WTC11 (cell line): ENCODE results near the gene HRH1. TPM values are rescaled to one million over a fixed set of nuclear protein-coding genes. Genes with fewer than 3 reads are reported as not detected.

Experiments
- ATAC-seq: fragments of 200-7000 bp; cut with Tn5 transposase; 2 replicates; pipeline ENCODE4 v1.10.0; 2021; ENCODE audit warnings: mild to moderate bottlenecking, moderate library complexity
- CTCF ChIA-PET: fragments of 300-600 bp; sonication (Branson Sonifier 250); formaldehyde crosslinking; loops from one replicate; lab custom pipeline; 2021; ENCODE audit warnings: antibody characterized with exemption; lab: Charles Lee
- POLR2A ChIA-PET: fragments of 350-600 bp; sonication (Branson Sonifier 250); formaldehyde crosslinking; loops from one replicate; lab custom pipeline; 2021; ENCODE audit warnings: antibody characterized with exemption; lab: Charles Lee
- DNase-seq: peaks from one replicate; pipeline ENCODE4 v3.0.0; 2021; ENCODE audit warnings: low spot score
- H3K27ac Mint-ChIP-seq: 2 replicates; pipeline ENCODE4 v1.8.0; 2021; ENCODE audit warnings: mixed read lengths
- H3K27me3 Mint-ChIP-seq: 2 replicates; pipeline ENCODE4 v1.8.0; 2021; ENCODE audit warnings: low read depth, mild to moderate bottlenecking, moderate library complexity, mixed read lengths
- H3K36me3 Mint-ChIP-seq: 2 replicates; pipeline ENCODE4 v1.8.0; 2021; ENCODE audit warnings: mixed read lengths
- H3K4me1 Mint-ChIP-seq: 2 replicates; pipeline ENCODE4 v1.8.0; 2022; ENCODE audit warnings: mixed read lengths
- H3K4me3 Mint-ChIP-seq: 2 replicates; pipeline ENCODE4 v1.8.0; 2021; ENCODE audit warnings: mild to moderate bottlenecking, moderate library complexity, mixed read lengths
- H3K9me3 Mint-ChIP-seq: 2 replicates; pipeline ENCODE4 v1.8.0; 2021; ENCODE audit warnings: mixed read lengths
- CBFB ChIP-seq: sonication (generic); formaldehyde crosslinking; IDR thresholded peaks from 2 replicates; pipeline ENCODE4 v1.8.1; 2022; ENCODE audit warnings: mild to moderate bottlenecking, low read depth, missing genetic modification reagents
- ELF4 ChIP-seq: sonication (generic); formaldehyde crosslinking; IDR thresholded peaks from 2 replicates; pipeline ENCODE4 v1.8.1; 2022; ENCODE audit warnings: low read depth, mild to moderate bottlenecking, moderate library complexity, missing genetic modification reagents
- ESRRA ChIP-seq: sonication (generic); formaldehyde crosslinking; IDR thresholded peaks from 2 replicates; pipeline ENCODE4 v1.8.1; 2022; ENCODE audit warnings: mild to moderate bottlenecking, missing genetic modification reagents, borderline replicate concordance
- ETV6 ChIP-seq: sonication (generic); formaldehyde crosslinking; IDR thresholded peaks from 2 replicates; pipeline ENCODE4 v1.8.1; 2022; ENCODE audit warnings: mild to moderate bottlenecking, missing genetic modification reagents
- FOXP1 ChIP-seq: sonication (generic); formaldehyde crosslinking; IDR thresholded peaks from 2 replicates; pipeline ENCODE4 v1.8.0; 2022; ENCODE audit warnings: missing genetic modification reagents, mild to moderate bottlenecking, moderate library complexity, borderline replicate concordance
- GRHL2 ChIP-seq: fragments of 250-450 bp; sonication (Bioruptor Pico); IDR thresholded peaks from 2 replicates; pipeline ENCODE4 v1.8.0; 2022; ENCODE audit warnings: mild to moderate bottlenecking, moderate library complexity; ENCODE audit not compliant: insufficient replicate concordance, severe bottlenecking
- JUN ChIP-seq: sonication (generic); formaldehyde crosslinking; IDR thresholded peaks from 2 replicates; pipeline ENCODE4 v1.8.0; 2023; ENCODE audit warnings: mild to moderate bottlenecking, missing genetic modification reagents
- SMAD3 ChIP-seq: sonication (generic); formaldehyde crosslinking; IDR thresholded peaks from 2 replicates; pipeline ENCODE4 v1.8.0; 2022; ENCODE audit warnings: missing genetic modification reagents, mild to moderate bottlenecking, borderline replicate concordance
- TCF7 ChIP-seq: sonication (generic); formaldehyde crosslinking; IDR thresholded peaks from 2 replicates; pipeline ENCODE4 v1.8.0; 2022; ENCODE audit warnings: mild to moderate bottlenecking, low read depth, missing genetic modification reagents, moderate library complexity
- TEAD1 ChIP-seq: sonication (generic); formaldehyde crosslinking; IDR thresholded peaks from 2 replicates; pipeline ENCODE4 v1.8.0; 2022; ENCODE audit warnings: mild to moderate bottlenecking, missing genetic modification reagents
- TEAD4 ChIP-seq: sonication (generic); formaldehyde crosslinking; IDR thresholded peaks from 2 replicates; pipeline ENCODE4 v1.8.0; 2022; ENCODE audit warnings: mild to moderate bottlenecking, missing genetic modification reagents
- ZNF219 ChIP-seq: sonication (generic); formaldehyde crosslinking; IDR thresholded peaks from 2 replicates; pipeline ENCODE4 v1.8.0; 2023; ENCODE audit warnings: missing genetic modification reagents, mild to moderate bottlenecking, borderline replicate concordance
- ZNF232 ChIP-seq: sonication (generic); formaldehyde crosslinking; IDR thresholded peaks from 2 replicates; pipeline ENCODE4 v1.8.0; 2022; ENCODE audit warnings: mild to moderate bottlenecking, missing genetic modification reagents
- ZNF263 ChIP-seq: sonication (generic); formaldehyde crosslinking; IDR thresholded peaks from 2 replicates; pipeline ENCODE4 v1.8.1; 2022; ENCODE audit warnings: low read depth, mild to moderate bottlenecking, moderate library complexity, missing genetic modification reagents
- total RNA-seq: library from RNA; stranded (reverse); gene quantifications from 3 replicates; pipeline ENCODE4 v1.2.3, GENCODE V29; 2021
- TF ChIP-seq, protein P1 (sequence below): sonication (generic); formaldehyde crosslinking; IDR thresholded peaks from 2 replicates; pipeline ENCODE4 v1.8.0; 2023; ENCODE audit warnings: missing genetic modification reagents, mild to moderate bottlenecking, borderline replicate concordance
- TF ChIP-seq, protein P2 (sequence below): sonication (generic); formaldehyde crosslinking; IDR thresholded peaks from 2 replicates; pipeline ENCODE4 v1.8.1; 2023; ENCODE audit warnings: mild to moderate bottlenecking, missing genetic modification reagents, moderate library complexity
- TF ChIP-seq, protein P3 (sequence below): fragments of 200-600 bp; IDR thresholded peaks from 2 replicates; pipeline ENCODE4 v1.8.0; 2022; ENCODE audit warnings: antibody characterized with exemption
- TF ChIP-seq, protein P4 (sequence below): fragments of 250-450 bp; sonication (Bioruptor Pico); IDR thresholded peaks from 2 replicates; pipeline ENCODE4 v1.9.0; 2021; ENCODE audit warnings: moderate library complexity, mild to moderate bottlenecking, inconsistent platforms, borderline replicate concordance
- TF ChIP-seq, protein P5 (sequence below): fragments of 250-450 bp; sonication (Bioruptor Pico); IDR thresholded peaks from 2 replicates; pipeline ENCODE4 v1.9.0; 2021; ENCODE audit warnings: mild to moderate bottlenecking
- TF ChIP-seq, protein P6 (sequence below): sonication (generic); formaldehyde crosslinking; IDR thresholded peaks from 2 replicates; pipeline ENCODE4 v1.8.1; 2023; ENCODE audit warnings: mild to moderate bottlenecking, missing genetic modification reagents, moderate library complexity
- TF ChIP-seq, protein P7 (sequence below): sonication (generic); formaldehyde crosslinking; IDR thresholded peaks from 2 replicates; pipeline ENCODE4 v1.8.0; 2022; ENCODE audit warnings: mild to moderate bottlenecking, missing genetic modification reagents

The HRH1 gene
- total RNA-seq, 1 experiment from 2014 or later = not detected

DNA sequence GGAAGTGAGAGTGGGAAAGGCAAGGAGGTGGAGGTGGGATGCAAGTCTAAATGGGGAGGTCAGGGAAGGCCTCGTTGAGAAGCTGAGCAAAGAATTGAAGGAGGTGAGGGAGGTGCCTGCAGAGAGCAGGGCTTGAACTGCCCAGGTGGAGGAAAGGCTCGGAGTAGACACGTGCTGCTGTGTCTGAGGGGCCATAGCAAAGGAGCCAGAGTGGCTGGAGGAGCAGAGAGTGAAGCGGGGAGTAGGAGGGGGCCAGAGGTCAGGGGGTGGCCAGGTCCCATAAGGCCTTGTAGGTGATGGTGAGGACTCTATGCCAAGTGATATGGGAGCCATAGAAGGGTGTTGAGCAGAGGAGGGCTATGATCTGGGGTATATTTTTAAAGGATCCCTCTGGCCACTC lies 21.4 kb upstream of the HRH1 start (continued):
- TF ChIP-seq, protein P1, sequence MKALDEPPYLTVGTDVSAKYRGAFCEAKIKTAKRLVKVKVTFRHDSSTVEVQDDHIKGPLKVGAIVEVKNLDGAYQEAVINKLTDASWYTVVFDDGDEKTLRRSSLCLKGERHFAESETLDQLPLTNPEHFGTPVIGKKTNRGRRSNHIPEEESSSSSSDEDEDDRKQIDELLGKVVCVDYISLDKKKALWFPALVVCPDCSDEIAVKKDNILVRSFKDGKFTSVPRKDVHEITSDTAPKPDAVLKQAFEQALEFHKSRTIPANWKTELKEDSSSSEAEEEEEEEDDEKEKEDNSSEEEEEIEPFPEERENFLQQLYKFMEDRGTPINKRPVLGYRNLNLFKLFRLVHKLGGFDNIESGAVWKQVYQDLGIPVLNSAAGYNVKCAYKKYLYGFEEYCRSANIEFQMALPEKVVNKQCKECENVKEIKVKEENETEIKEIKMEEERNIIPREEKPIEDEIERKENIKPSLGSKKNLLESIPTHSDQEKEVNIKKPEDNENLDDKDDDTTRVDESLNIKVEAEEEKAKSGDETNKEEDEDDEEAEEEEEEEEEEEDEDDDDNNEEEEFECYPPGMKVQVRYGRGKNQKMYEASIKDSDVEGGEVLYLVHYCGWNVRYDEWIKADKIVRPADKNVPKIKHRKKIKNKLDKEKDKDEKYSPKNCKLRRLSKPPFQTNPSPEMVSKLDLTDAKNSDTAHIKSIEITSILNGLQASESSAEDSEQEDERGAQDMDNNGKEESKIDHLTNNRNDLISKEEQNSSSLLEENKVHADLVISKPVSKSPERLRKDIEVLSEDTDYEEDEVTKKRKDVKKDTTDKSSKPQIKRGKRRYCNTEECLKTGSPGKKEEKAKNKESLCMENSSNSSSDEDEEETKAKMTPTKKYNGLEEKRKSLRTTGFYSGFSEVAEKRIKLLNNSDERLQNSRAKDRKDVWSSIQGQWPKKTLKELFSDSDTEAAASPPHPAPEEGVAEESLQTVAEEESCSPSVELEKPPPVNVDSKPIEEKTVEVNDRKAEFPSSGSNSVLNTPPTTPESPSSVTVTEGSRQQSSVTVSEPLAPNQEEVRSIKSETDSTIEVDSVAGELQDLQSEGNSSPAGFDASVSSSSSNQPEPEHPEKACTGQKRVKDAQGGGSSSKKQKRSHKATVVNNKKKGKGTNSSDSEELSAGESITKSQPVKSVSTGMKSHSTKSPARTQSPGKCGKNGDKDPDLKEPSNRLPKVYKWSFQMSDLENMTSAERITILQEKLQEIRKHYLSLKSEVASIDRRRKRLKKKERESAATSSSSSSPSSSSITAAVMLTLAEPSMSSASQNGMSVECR = no peak
- TF ChIP-seq, protein P2, sequence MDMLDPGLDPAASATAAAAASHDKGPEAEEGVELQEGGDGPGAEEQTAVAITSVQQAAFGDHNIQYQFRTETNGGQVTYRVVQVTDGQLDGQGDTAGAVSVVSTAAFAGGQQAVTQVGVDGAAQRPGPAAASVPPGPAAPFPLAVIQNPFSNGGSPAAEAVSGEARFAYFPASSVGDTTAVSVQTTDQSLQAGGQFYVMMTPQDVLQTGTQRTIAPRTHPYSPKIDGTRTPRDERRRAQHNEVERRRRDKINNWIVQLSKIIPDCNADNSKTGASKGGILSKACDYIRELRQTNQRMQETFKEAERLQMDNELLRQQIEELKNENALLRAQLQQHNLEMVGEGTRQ = no peak
- TF ChIP-seq ELF4 (CRISPR knock-in tag) = no peak
- no peak for TF ChIP-seq ZNF219 (CRISPR knock-in tag)
- TF ChIP-seq JUN (CRISPR knock-in tag) = no peak
- no peak for TF ChIP-seq ETV6 (CRISPR knock-in tag)
- TF ChIP-seq FOXP1 (CRISPR knock-in tag) = no peak
- TF ChIP-seq ZNF263 (CRISPR knock-in tag) = no peak
- TF ChIP-seq, protein P3, sequence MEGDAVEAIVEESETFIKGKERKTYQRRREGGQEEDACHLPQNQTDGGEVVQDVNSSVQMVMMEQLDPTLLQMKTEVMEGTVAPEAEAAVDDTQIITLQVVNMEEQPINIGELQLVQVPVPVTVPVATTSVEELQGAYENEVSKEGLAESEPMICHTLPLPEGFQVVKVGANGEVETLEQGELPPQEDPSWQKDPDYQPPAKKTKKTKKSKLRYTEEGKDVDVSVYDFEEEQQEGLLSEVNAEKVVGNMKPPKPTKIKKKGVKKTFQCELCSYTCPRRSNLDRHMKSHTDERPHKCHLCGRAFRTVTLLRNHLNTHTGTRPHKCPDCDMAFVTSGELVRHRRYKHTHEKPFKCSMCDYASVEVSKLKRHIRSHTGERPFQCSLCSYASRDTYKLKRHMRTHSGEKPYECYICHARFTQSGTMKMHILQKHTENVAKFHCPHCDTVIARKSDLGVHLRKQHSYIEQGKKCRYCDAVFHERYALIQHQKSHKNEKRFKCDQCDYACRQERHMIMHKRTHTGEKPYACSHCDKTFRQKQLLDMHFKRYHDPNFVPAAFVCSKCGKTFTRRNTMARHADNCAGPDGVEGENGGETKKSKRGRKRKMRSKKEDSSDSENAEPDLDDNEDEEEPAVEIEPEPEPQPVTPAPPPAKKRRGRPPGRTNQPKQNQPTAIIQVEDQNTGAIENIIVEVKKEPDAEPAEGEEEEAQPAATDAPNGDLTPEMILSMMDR = no peak
- TF ChIP-seq GRHL2 = no peak
- TF ChIP-seq, protein P4, sequence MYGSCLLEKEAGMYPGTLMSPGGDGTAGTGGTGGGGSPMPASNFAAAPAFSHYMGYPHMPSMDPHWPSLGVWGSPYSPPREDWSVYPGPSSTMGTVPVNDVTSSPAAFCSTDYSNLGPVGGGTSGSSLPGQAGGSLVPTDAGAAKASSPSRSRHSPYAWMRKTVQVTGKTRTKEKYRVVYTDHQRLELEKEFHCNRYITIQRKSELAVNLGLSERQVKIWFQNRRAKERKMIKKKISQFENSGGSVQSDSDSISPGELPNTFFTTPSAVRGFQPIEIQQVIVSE (CRISPR knock-in tag) = no peak

DNA sequence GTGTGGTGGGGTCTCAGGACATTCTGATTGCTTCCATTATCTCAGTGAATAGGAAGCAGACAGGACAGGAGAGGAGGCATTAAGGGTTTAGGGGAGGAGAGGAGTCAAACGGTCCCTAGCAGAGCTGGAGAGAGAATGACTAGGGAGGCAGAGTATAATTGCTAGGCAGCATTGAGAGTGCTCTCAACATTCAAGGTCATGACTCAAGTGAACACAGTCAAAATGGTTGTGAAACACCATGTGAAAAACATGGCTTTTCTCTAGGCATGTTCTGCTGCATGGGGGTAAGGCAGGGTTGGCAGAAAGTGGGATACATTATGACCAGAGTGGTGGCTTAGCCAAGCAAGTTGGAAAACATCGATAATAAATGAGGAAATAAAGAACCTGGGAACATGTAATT lies 19.5 kb upstream of the HRH1 start:
- DNase-seq (no peak), ATAC-seq (no peak)
- CTCF ChIA-PET = no interaction called here
- POLR2A ChIA-PET = no interaction called here
- Mint-ChIP-seq H3K36me3 (no peaks in the 10 kb centered on the region), H3K27ac (no peak overlapping the region), H3K4me1 (no peaks in the 10 kb centered on the region; the same call in 1 of the 2 replicates), H3K27me3 (no peaks in the 10 kb centered on the region), H3K9me3 (peaks cover 8% of the 10 kb centered on the region), H3K4me3 (no peak overlapping the region)
- TF ChIP-seq, protein P5, sequence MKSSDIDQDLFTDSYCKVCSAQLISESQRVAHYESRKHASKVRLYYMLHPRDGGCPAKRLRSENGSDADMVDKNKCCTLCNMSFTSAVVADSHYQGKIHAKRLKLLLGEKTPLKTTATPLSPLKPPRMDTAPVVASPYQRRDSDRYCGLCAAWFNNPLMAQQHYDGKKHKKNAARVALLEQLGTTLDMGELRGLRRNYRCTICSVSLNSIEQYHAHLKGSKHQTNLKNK = no peak
- TF ChIP-seq, protein P6, sequence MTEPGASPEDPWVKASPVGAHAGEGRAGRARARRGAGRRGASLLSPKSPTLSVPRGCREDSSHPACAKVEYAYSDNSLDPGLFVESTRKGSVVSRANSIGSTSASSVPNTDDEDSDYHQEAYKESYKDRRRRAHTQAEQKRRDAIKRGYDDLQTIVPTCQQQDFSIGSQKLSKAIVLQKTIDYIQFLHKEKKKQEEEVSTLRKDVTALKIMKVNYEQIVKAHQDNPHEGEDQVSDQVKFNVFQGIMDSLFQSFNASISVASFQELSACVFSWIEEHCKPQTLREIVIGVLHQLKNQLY (CRISPR knock-in tag) = no peak

DNA sequence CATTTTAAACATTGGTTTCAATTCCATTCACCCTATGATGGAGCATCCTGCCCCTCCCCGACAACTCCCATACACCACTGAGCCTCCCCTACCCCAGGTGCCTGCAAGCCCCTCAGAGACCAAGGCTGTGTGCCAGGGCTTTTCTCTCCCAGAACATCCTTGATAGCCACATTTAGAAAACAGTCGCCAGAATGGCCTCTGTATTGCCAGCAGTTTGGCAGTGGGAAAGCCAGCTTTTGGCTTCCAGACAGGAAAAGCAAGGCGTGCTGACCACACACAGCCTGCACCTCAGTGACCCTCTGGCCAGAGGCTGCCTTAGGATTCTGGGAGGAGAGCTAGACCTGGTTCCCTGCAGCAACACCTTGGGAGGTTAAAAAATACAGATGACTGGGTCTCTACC lies 18.2 kb upstream of the HRH1 start:
- TF ChIP-seq FOXP1 (CRISPR knock-in tag) (no peak), CBFB (no peak), TCF7 (CRISPR knock-in tag) (no peak), ZNF232 (CRISPR knock-in tag) (no peak), ESRRA (CRISPR knock-in tag) (no peak), ELF4 (CRISPR knock-in tag) (no peak), ETV6 (CRISPR knock-in tag) (no peak), TEAD1 (CRISPR knock-in tag) (no peak), TEAD4 (CRISPR knock-in tag) (no peak), SMAD3 (CRISPR knock-in tag) (no peak)
- TF ChIP-seq, protein P7, sequence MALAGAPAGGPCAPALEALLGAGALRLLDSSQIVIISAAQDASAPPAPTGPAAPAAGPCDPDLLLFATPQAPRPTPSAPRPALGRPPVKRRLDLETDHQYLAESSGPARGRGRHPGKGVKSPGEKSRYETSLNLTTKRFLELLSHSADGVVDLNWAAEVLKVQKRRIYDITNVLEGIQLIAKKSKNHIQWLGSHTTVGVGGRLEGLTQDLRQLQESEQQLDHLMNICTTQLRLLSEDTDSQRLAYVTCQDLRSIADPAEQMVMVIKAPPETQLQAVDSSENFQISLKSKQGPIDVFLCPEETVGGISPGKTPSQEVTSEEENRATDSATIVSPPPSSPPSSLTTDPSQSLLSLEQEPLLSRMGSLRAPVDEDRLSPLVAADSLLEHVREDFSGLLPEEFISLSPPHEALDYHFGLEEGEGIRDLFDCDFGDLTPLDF (CRISPR knock-in tag) = no peak
- TF ChIP-seq, all 79 proteins: peak for 0
- H3K4me3 Mint-ChIP-seq = no peak overlapping the region
- no peak for ATAC-seq
- no peak for DNase-seq
- ChIA-PET CTCF (interaction anchor here (0.7 kb wide), 1 partner anchor 124 kb away, joined by 6 read pairs; no protein-coding TSS in a partner anchor), POLR2A (no interaction called here)
- H3K27me3 Mint-ChIP-seq = no peaks in the 10 kb centered on the region
- no peaks in the 10 kb centered on the region for H3K36me3 Mint-ChIP-seq
- H3K27ac Mint-ChIP-seq = no peak overlapping the region
- H3K9me3 Mint-ChIP-seq = peaks cover 8% of the 10 kb centered on the region
- no peaks in the 10 kb centered on the region for H3K4me1 Mint-ChIP-seq
